ENCODE measurements around the gene RCE1.
A peak's percentile ranks its signal among the peaks of the same experiment; 100 is the strongest.
"Not testable (repeated sequence)": the region's sequence is repeated elsewhere in the genome, so short reads cannot be mapped to it uniquely, and the experiment has no call there.

Gene RCE1

GRCh38 chr11:66842896-66843775, at the start of gene RCE1:
Gene RCE1 (plus strand): TSS chr11:66843441. CDS start chr11:66843456, 15 bp downstream.
- CTCF ChIA-PET: no interaction called here
- peak; percentile 96 for DNase-seq (ENCODE audit: extremely low spot score)
- POLR2A ChIA-PET: interaction anchor here (0.6 to 5.7 kb wide), 14 partner anchors 9 to 498 kb away, joined by 3 to 63 read pairs (median 3); partner anchors contain the start of gene RBM4
- 0 out of 2 replicates have a peak, but pooled peaks have one; percentile 6 for TF ChIP-seq FOXM1 (IDR thresholded peaks at IDR 0.05; ENCODE audit: borderline replicate concordance)
- TF ChIP-seq FOXA1 (IDR thresholded peaks at IDR 0.05): no peak
- TF ChIP-seq HDGF (IDR thresholded peaks at IDR 0.05; ENCODE audit: borderline replicate concordance): no peak
- TF ChIP-seq BHLHE40 (IDR thresholded peaks at IDR 0.05; ENCODE audit: borderline replicate concordance): no peak
- TF ChIP-seq LEF1 (IDR thresholded peaks at IDR 0.05; ENCODE audit: borderline replicate concordance): peak; percentile 63; the same call in 1 of the 2 replicates
- no peak for TF ChIP-seq SP1 (IDR thresholded peaks at IDR 0.05)
- no peak for TF ChIP-seq TARDBP (IDR thresholded peaks at IDR 0.05)
- no peak for TF ChIP-seq PKNOX1 (IDR thresholded peaks at IDR 0.05)
- TF ChIP-seq ELF4 (IDR thresholded peaks at IDR 0.05): peak; percentile 48; the same call in 1 of the 2 replicates
- TF ChIP-seq ARNT (IDR thresholded peaks at IDR 0.05): no peak

DNA sequence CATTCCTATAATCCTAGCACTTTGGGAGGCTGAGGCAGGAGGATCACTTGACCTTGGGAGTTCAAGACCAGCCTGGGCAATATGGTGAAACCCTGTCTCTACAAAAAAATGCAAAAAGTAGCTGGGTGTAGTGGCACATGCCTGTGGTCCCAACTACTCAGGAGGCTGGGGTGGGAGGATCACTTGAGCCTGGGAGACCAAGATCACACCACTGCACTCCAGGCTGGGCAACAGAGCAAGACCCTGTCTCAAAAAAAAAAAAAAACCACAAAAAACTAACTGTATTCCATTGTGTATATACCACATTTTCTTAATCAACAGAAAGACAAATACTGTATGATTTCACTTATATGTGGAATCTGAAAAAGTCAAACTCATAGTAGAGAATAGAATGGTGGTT, 43.4 kb upstream of the RCE1 start:
- POLR2A ChIA-PET; CTCF ChIA-PET; DNase-seq (ENCODE audit: extremely low spot score): not testable (repeated sequence)

GRCh38 chr11:66800720-66801428, 42.4 kb upstream of the RCE1 start:
- ChIA-PET POLR2A (no interaction called here), CTCF (no interaction called here)
- TF ChIP-seq PKNOX1 (IDR thresholded peaks at IDR 0.05): no peak
- TF ChIP-seq ARNT (IDR thresholded peaks at IDR 0.05): no peak
- TF ChIP-seq TARDBP (IDR thresholded peaks at IDR 0.05): no peak
- no peak for TF ChIP-seq LEF1 (IDR thresholded peaks at IDR 0.05; ENCODE audit: borderline replicate concordance)
- TF ChIP-seq ELF4 (IDR thresholded peaks at IDR 0.05): no peak
- no peak for TF ChIP-seq FOXA1 (IDR thresholded peaks at IDR 0.05)
- no peak for TF ChIP-seq HDGF (IDR thresholded peaks at IDR 0.05; ENCODE audit: borderline replicate concordance)
- TF ChIP-seq NFRKB (IDR thresholded peaks at IDR 0.05): no peak
- no peak for TF ChIP-seq L3MBTL2 (conservative IDR thresholded peaks at IDR 0.05)
- no peak for TF ChIP-seq SUZ12 (IDR thresholded peaks at IDR 0.05)
- TF ChIP-seq FOXM1 (IDR thresholded peaks at IDR 0.05; ENCODE audit: borderline replicate concordance): no peak
- no peak for TF ChIP-seq CTBP1 (IDR thresholded peaks at IDR 0.05; ENCODE audit: borderline replicate concordance)
- TF ChIP-seq SP1 (IDR thresholded peaks at IDR 0.05): no peak
- no peak for TF ChIP-seq FOXK2 (IDR thresholded peaks at IDR 0.05)
- TF ChIP-seq BHLHE40 (IDR thresholded peaks at IDR 0.05; ENCODE audit: borderline replicate concordance): no peak
- TF ChIP-seq ZNF384 (IDR thresholded peaks at IDR 0.05): no peak
- no peak for DNase-seq (ENCODE audit: extremely low spot score)

- POLR2A ChIA-PET: no interaction called here
- DNase-seq (ENCODE audit: extremely low spot score): no peak
- CTCF ChIA-PET: no interaction called here
- TF ChIP-seq ARNT (IDR thresholded peaks at IDR 0.05) (no peak), HDGF (IDR thresholded peaks at IDR 0.05; ENCODE audit: borderline replicate concordance) (no peak), PKNOX1 (IDR thresholded peaks at IDR 0.05) (no peak), FOXA1 (IDR thresholded peaks at IDR 0.05) (no peak), ZNF384 (IDR thresholded peaks at IDR 0.05) (no peak), SP1 (IDR thresholded peaks at IDR 0.05) (no peak), SUZ12 (IDR thresholded peaks at IDR 0.05) (no peak), NFRKB (IDR thresholded peaks at IDR 0.05) (no peak), BHLHE40 (IDR thresholded peaks at IDR 0.05; ENCODE audit: borderline replicate concordance) (no peak), ELF4 (IDR thresholded peaks at IDR 0.05) (no peak)
Observed at GRCh38 chr11:66809592-66809991, 33.6 kb upstream of the RCE1 start.

DNA sequence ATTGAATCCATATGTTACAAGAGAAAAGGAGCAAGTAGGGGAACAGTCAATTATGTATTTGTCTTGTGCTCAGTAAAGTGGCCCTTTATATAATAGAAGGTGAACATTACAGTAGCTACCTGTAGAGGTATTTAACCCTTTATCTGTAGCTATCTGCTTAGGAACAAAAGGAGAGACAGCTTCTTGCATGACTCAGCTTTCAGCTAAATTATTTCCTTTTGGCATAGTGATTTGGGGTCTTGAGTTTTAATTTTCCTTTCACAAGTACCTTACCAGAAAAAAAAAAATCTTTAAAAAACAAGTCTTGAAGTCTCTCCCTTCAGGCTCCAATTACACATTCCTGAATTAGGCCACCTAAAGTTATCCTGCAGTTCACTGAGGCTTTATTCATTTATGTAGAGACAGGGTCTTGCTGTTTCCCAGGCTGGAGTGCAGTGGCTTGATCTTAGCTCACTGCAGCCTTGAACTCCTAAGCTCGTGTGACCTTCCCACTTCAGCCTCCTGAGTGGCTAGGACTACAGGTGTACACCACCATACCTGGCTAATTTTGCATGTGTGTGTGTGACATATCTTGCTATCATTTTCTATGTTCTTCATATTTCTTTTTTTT, 32.6 kb upstream of the RCE1 start:
- DNase-seq (ENCODE audit: extremely low spot score): no peak
- CTCF ChIA-PET: interaction anchor here (0.8 kb wide), 1 partner anchor 9 kb away, joined by 4 read pairs; no protein-coding TSS in a partner anchor
- TF ChIP-seq FOXK2 (IDR thresholded peaks at IDR 0.05): no peak
- TF ChIP-seq ZNF384 (IDR thresholded peaks at IDR 0.05): no peak
- TF ChIP-seq NFRKB (IDR thresholded peaks at IDR 0.05): no peak
- no peak for TF ChIP-seq ARNT (IDR thresholded peaks at IDR 0.05)
- TF ChIP-seq FOXA1 (IDR thresholded peaks at IDR 0.05): no peak
- TF ChIP-seq HDGF (IDR thresholded peaks at IDR 0.05; ENCODE audit: borderline replicate concordance): no peak
- TF ChIP-seq TARDBP (IDR thresholded peaks at IDR 0.05): no peak
- no peak for TF ChIP-seq CTBP1 (IDR thresholded peaks at IDR 0.05; ENCODE audit: borderline replicate concordance)
- no peak for TF ChIP-seq SUZ12 (IDR thresholded peaks at IDR 0.05)
- TF ChIP-seq LEF1 (IDR thresholded peaks at IDR 0.05; ENCODE audit: borderline replicate concordance): no peak
- TF ChIP-seq SP1 (IDR thresholded peaks at IDR 0.05): no peak
- POLR2A ChIA-PET: no interaction called here

Measured in HEK293T (cell line).